GM23248 (cell line): ENCODE measurements around the gene SLAMF7.

ENCODE experiments used
- EZH2 ChIP-seq: fragments of 200-600 bp; sonication (generic); IDR thresholded peaks from 2 replicates; pipeline ENCODE4 v1.6.1; 2018; ENCODE audit warnings: antibody characterized with exemption, mild to moderate bottlenecking; ENCODE audit not compliant: insufficient read depth, poor library complexity, severe bottlenecking
- EZH2phosphoT487 ChIP-seq: fragments of 200-600 bp; sonication (generic); IDR thresholded peaks from 2 replicates; pipeline ENCODE4 v1.6.1; 2018; ENCODE audit warnings: antibody characterized with exemption, moderate library complexity, mild to moderate bottlenecking, low read depth; ENCODE audit not compliant: insufficient read depth

DNA sequence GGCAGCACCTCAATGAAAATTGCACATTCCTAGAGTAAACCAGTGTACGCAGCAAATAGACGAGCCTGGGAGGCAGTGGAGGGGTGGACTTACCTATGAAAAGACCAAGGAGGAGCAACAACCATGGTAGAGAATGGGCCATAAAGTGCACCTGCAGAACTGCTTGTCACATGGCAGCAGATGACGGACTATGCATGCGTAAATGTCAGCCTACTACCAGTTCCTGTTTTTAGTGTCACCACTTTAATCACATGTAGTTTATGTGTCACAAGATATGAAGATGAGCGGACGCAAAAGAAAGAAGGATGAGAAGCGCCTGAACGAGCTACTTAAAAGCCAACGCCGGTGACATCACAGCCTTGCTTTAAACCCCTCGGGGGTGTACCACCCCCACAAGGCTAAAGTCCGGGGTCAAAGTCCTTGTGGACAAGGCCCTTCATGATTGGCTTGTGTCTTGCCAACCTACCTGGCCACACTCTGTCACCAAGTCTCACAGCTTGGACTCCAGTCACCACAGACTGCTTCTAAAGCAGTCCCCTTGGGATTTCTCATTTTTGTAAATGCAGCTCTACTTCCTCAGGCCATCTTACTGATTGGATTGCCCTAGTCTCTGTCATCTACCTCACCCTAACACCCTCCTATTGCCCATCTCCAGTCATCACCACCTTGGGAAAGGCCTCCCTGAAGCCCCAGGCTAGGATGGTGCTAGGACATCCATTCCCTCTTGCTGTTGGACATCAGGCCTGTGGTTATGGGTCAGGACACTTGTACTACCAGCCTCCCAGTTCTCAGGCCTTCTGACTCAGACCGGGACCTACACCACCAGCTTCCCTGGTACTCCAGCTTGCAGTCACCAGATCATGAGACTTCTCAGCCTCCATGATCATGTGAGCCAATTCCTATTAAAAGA is 50.9 kb downstream of the SLAMF7 start:
- TF ChIP-seq EZH2 (no peak), EZH2phosphoT487 (no peak)
